A673 (cell line): ENCODE measurements around the gene RBP7.

Experiments
- CTCF ChIP-seq: fragments of 300-800, 200-600 bp; sonication (generic); conservative IDR thresholded peaks from 2 replicates; pipeline ENCODE4 v1.5.1; 2017; ENCODE audit warnings: low read depth, mild to moderate bottlenecking, antibody characterized with exemption, low read length, moderate library complexity, mixed read lengths
- EZH2 ChIP-seq: fragments of 200-600 bp; sonication (generic); IDR thresholded peaks from 2 replicates; pipeline ENCODE4 v1.6.1; 2017; ENCODE audit warnings: borderline replicate concordance, low read depth, mild to moderate bottlenecking, mixed read lengths, antibody characterized with exemption, low read length; ENCODE audit not compliant: poor library complexity, severe bottlenecking

GRCh38 chr1:10054465-10054864 is 57.4 kb downstream of the RBP7 start:
- TF ChIP-seq CTCF (no peak), EZH2 (no peak)
